Transverse colon (tissue), 4 donors: Measurements from ENCODE around the gene AGTR1.

Experiments
- POLR2A ChIP-seq: fragments of 450-650 bp; IDR thresholded peaks from one replicate; pipeline ENCODE4 v1.6.1; 2016; ENCODE audit warnings: antibody characterized with exemption, mild to moderate bottlenecking, moderate library complexity
- POLR2AphosphoS5 ChIP-seq, 3 donors: sonication (generic); formaldehyde crosslinking; IDR thresholded peaks; one replicate each; pipeline ENCODE4 v1.6.1; 2016; ENCODE audit warnings: antibody characterized with exemption in 3 of 3
- TF ChIP-seq, protein P1 (sequence below), 5 experiments: fragments of 200-600 bp in 3 of 5; fragments of 450-650 bp in 2 of 5; sonication (generic) in 3 of 5; IDR thresholded peaks; 1 replicate in 2 of 5; 2 replicates in 3 of 5; pipeline ENCODE4 v1.5.1; 2016 to 2017; ENCODE audit warnings: antibody characterized with exemption in 5 of 5, inconsistent platforms in 3 of 5, mild to moderate bottlenecking in 2 of 5, moderate library complexity in 1 of 5

DNA sequence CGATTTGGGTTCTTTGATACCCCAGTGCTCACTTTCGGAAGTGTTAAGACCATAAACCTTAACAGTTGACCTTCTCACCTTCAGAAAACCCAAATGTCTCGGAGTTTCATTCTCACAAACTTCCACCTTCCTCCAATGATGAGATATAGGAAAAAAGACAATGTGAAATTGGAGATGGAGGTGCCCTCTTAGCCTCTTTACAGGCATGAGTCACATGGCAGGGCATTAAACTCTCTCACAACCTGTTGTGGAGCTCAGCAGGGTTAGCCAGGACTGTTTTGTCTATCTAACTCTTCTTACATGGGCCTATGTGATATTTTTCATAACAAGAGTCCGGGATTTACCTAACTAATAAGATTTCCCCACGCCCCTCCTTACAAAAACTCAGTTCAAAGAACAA, 10.7 kb downstream of the AGTR1 start:
- TF ChIP-seq POLR2A (no peak), POLR2AphosphoS5 (IDR thresholded peaks at IDR 0.05) (no peak)
- TF ChIP-seq, protein P1, sequence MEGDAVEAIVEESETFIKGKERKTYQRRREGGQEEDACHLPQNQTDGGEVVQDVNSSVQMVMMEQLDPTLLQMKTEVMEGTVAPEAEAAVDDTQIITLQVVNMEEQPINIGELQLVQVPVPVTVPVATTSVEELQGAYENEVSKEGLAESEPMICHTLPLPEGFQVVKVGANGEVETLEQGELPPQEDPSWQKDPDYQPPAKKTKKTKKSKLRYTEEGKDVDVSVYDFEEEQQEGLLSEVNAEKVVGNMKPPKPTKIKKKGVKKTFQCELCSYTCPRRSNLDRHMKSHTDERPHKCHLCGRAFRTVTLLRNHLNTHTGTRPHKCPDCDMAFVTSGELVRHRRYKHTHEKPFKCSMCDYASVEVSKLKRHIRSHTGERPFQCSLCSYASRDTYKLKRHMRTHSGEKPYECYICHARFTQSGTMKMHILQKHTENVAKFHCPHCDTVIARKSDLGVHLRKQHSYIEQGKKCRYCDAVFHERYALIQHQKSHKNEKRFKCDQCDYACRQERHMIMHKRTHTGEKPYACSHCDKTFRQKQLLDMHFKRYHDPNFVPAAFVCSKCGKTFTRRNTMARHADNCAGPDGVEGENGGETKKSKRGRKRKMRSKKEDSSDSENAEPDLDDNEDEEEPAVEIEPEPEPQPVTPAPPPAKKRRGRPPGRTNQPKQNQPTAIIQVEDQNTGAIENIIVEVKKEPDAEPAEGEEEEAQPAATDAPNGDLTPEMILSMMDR (IDR thresholded peaks at IDR 0.05): no peak
